ENCODE results near the gene ZNF22. TPM values are rescaled to one million over a fixed set of nuclear protein-coding genes. Genes with fewer than 3 reads are reported as not detected.

The ZNF22 gene
- total RNA-seq, 1 experiment from 2014 or later: 36.9 TPM

GRCh38 chr10:44976352-44977198 lies 24.1 kb upstream of the ZNF22 start:
- Histone ChIP-seq H4K8ac (replicated peaks; ENCODE audit: insufficient read length, low read depth, low read length) (no peak overlapping the region), H3T11ph (ENCODE audit: low read length) (no peak overlapping the region), H3K4me2 (ENCODE audit: insufficient read depth, insufficient read length, low read length) (no peak overlapping the region), H3K18ac (ENCODE audit: insufficient read length, low read depth, low read length) (no peak overlapping the region), H4K5ac (ENCODE audit: insufficient read length, low read depth, low read length) (no peak overlapping the region), H4K91ac (ENCODE audit: insufficient read length, low read depth, low read length) (no peak overlapping the region), H3K9ac (ENCODE audit: extremely low read depth, insufficient read length, low read length) (no peak overlapping the region), H3K14ac (ENCODE audit: insufficient read depth, low read length) (no peak overlapping the region), H2BK5ac (ENCODE audit: insufficient read length, low read length) (no peak overlapping the region), H3K79me1 (ENCODE audit: insufficient read depth, low read depth, low read length, poor library complexity, severe bottlenecking) (no peaks in the 10 kb centered on the region), H2BK20ac (ENCODE audit: low read depth, low read length, poor library complexity, severe bottlenecking) (no peak overlapping the region), H4K20me1 (ENCODE audit: control insufficient read depth, insufficient read depth, insufficient read length) (no peaks in the 10 kb centered on the region), H3K4ac (ENCODE audit: low read depth, low read length) (no peak overlapping the region), H3K9me3 (ENCODE audit: control insufficient read depth, low read depth, low read length) (no peaks in the 10 kb centered on the region), H2AFZ (ENCODE audit: low read length) (no peak overlapping the region), H3K23me2 (ENCODE audit: insufficient read length, low read depth, low read length, poor library complexity, severe bottlenecking) (peaks cover 4% of the 10 kb centered on the region), H2AK5ac (ENCODE audit: insufficient read length, low read length) (no peak overlapping the region), H3K23ac (ENCODE audit: insufficient read length, low read depth, low read length) (no peak overlapping the region), H3K56ac (ENCODE audit: insufficient read length, low read depth, low read length) (no peak overlapping the region), H2BK15ac (ENCODE audit: low read depth, low read length) (no peak overlapping the region), H3K27me3 (ENCODE audit: insufficient read depth, low read length) (no peaks in the 10 kb centered on the region), H3K4me1 (ENCODE audit: insufficient read depth, low read length) (peaks cover 16% of the 10 kb centered on the region), H2BK12ac (ENCODE audit: insufficient read length, low read depth, low read length) (no peak overlapping the region), H3K79me2 (ENCODE audit: insufficient read depth, low read length) (no peaks in the 10 kb centered on the region), H2BK120ac (ENCODE audit: low read depth, low read length, poor library complexity, severe bottlenecking) (no peak overlapping the region), H3K27ac (ENCODE audit: insufficient read length, low read depth, low read length) (no peak overlapping the region)
- H3K4me1 Mint-ChIP-seq: peaks cover 71 to 74% of the 10 kb centered on the region in 2 experiments
- H3K4me3 Mint-ChIP-seq: no peak overlapping the region
- H3K9me3 Mint-ChIP-seq: no peaks in the 10 kb centered on the region
- no peak for TF ChIP-seq CTCF (conservative IDR thresholded peaks at IDR 0.05)
- peaks cover 7% of the 10 kb centered on the region for H3K27me3 Mint-ChIP-seq (ENCODE audit: low read depth)
- no CpG with 5 or more reads among the region's 9 CpGs for WGBS (ENCODE audit: extremely low coverage, insufficient read length, low lambda C conversion rate)
- no peak for DNase-seq
- no peak overlapping the region; a peak in 1 of 7 replicates for H3K27ac Mint-ChIP-seq
- peaks cover 0 to 8% (median 6%) of the 10 kb centered on the region in 3 experiments; a peak in 3 of 7 replicates for H3K36me3 Mint-ChIP-seq (ENCODE audit: insufficient read depth in 1 of 3, low read depth in 3 of 3)

Data from H9 (cell line).